Activated CD4-positive, alpha-beta T cell treated with anti-CD3 and anti-CD28 coated beads, Interleukin-2, Interleukin-4, amounts not matched to agents 100 ng/mL and 50 ng/mL, durations not matched to agents 16 hours and 8 hours (primary cell): ENCODE results near the gene USP17L30.
"Not testable (repeated sequence)": the region's sequence is repeated elsewhere in the genome, so short reads cannot be mapped to it uniquely, and the experiment has no call there.

ENCODE experiments used
- DNase-seq: peaks from one replicate; pipeline ENCODE4 v3.0.0-alpha.2; 2020; ENCODE audit warnings: low spot score

USP17L30 gene

GRCh38 chr4:9362829-9363228 lies at the start of gene USP17L30:
Gene USP17L30, plus strand, starts transcription at chr4:9363129. Its CDS starts 0 bp downstream, at chr4:9363129.
- DNase-seq, result not testable (repeated sequence)

- DNase-seq, result not testable (repeated sequence)
These were observed 38.7 kb upstream of the USP17L30 start for GRCh38 chr4:9324191-9324590.

- DNase-seq, result not testable (repeated sequence)
These were observed 38.1 kb upstream of the USP17L30 start, which contains the start of gene USP17L24 for GRCh38 chr4:9324865-9325264. Gene USP17L24, plus strand, starts transcription at chr4:9325165. Its CDS starts 0 bp downstream, at chr4:9325165.

GRCh38 chr4:9329611-9330010 lies 33.3 kb upstream of the USP17L30 start, which contains the start of gene USP17L25:
Gene USP17L25, plus strand, starts transcription at chr4:9329911. Its CDS starts 0 bp downstream, at chr4:9329911.
- not testable (repeated sequence) for DNase-seq

GRCh38 chr4:9334358-9334757 lies 28.6 kb upstream of the USP17L30 start, which contains the start of gene USP17L26:
Gene USP17L26, plus strand, starts transcription at chr4:9334658. Its CDS starts 0 bp downstream, at chr4:9334658.
- DNase-seq, result not testable (repeated sequence)

- not testable (repeated sequence) for DNase-seq
These were observed 23.8 kb upstream of the USP17L30 start, which contains the start of gene USP17L5 for GRCh38 chr4:9339103-9339502. Gene USP17L5, plus strand, starts transcription at chr4:9339403. Its CDS starts 0 bp downstream, at chr4:9339403.

- DNase-seq, result not testable (repeated sequence)
These were observed 19.1 kb upstream of the USP17L30 start, which contains the start of gene USP17L27 for GRCh38 chr4:9343848-9344247. Gene USP17L27, plus strand, starts transcription at chr4:9344148. Its CDS starts 0 bp downstream, at chr4:9344148.

GRCh38 chr4:9348593-9348992 lies 14.3 kb upstream of the USP17L30 start, which contains the start of gene USP17L28:
Gene USP17L28, plus strand, starts transcription at chr4:9348893. Its CDS starts 0 bp downstream, at chr4:9348893.
- DNase-seq, result not testable (repeated sequence)

- not testable (repeated sequence) for DNase-seq
These were observed 12.1 kb upstream of the USP17L30 start for GRCh38 chr4:9350866-9351265.

- not testable (repeated sequence) for DNase-seq
These were observed 9.6 kb upstream of the USP17L30 start, which contains the start of gene USP17L29 for GRCh38 chr4:9353338-9353737. Gene USP17L29, plus strand, starts transcription at chr4:9353638. Its CDS starts 0 bp downstream, at chr4:9353638.

GRCh38 chr4:9379881-9380280 lies 17.0 kb downstream of the USP17L30 start:
- not testable (repeated sequence) for DNase-seq

- DNase-seq, result peak; percentile 59
These were observed 18.1 kb downstream of the USP17L30 start for GRCh38 chr4:9381012-9381534.

- DNase-seq, result no peak
These were observed 21.2 kb downstream of the USP17L30 start for GRCh38 chr4:9384126-9384525.

GRCh38 chr4:9389001-9389400 lies 26.1 kb downstream of the USP17L30 start:
- not testable (repeated sequence) for DNase-seq

GRCh38 chr4:9405774-9406173 lies 42.8 kb downstream of the USP17L30 start:
- DNase-seq, result not testable (repeated sequence)

GRCh38 chr4:9406491-9406890 lies 43.6 kb downstream of the USP17L30 start:
- not testable (repeated sequence) for DNase-seq

- DNase-seq, result no peak
These were observed 46.9 kb downstream of the USP17L30 start for GRCh38 chr4:9409793-9410192.
